ENCODE measurements around the gene NOM1.
"Not testable (repeated sequence)": the region's sequence is repeated elsewhere in the genome, so short reads cannot be mapped to it uniquely, and the experiment has no call there.

Gene NOM1

DNA sequence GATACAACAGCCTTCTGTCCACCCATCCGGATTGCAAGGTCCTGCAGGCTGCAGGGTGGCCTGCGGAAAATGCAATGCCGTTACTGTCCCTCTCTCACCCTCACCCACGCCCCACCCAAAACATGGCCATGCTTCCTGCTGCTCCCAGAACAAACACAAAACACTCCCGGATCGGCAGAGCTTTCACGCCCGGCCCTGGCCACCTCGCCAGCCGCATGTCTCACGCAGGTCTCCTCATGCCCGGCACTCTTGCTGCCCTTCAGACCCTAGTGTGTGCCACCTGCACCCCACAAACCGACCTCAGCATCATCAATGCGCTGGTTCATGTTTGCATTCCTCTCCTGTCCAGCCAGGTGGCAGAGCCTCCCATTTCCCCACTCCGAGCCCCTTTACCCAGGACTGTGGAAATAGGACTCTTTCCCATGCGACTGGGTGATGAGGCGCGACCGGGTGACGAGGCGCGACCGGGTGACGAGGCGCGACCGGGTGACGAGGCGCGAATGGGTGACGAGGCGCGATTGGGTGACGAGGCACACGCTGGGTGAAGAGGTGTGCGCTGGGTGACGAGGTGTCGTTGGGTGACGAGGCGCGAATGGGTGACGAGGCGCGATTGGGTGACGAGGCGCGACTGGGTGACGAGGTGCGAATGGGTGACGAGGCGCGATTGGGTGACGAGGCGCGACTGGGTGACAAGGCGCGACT is 8.9 kb upstream of the NOM1 start:
- no peak overlapping the region for H3K27ac ChIP-seq (ENCODE audit: low read depth, low read length)
- H3K4me1 ChIP-seq (ENCODE audit: control insufficient read depth in 1 of 2, insufficient read depth in 2 of 2, low read length in 2 of 2): peaks cover 0 to 7% of the 10 kb centered on the region in 2 donors
- H3K27me3 ChIP-seq (ENCODE audit: control insufficient read depth in 1 of 2, insufficient read depth in 2 of 2, low read length in 2 of 2): peaks cover 19 to 23% of the 10 kb centered on the region in 2 donors
- no peak overlapping the region for H3K9ac ChIP-seq (ENCODE audit: low read depth in 1 of 2, low read length in 2 of 2)
- no peak overlapping the region for H3K4me3 ChIP-seq (ENCODE audit: low read depth in 1 of 2, low read length in 2 of 2)
- peaks cover 0 to 5% of the 10 kb centered on the region in 2 donors for H3K9me3 ChIP-seq (ENCODE audit: control insufficient read depth in 1 of 2, low read length in 2 of 2)
- H3K36me3 ChIP-seq (ENCODE audit: control insufficient read depth in 1 of 2, insufficient read depth in 2 of 2, low read length in 2 of 2): no peaks in the 10 kb centered on the region

DNA sequence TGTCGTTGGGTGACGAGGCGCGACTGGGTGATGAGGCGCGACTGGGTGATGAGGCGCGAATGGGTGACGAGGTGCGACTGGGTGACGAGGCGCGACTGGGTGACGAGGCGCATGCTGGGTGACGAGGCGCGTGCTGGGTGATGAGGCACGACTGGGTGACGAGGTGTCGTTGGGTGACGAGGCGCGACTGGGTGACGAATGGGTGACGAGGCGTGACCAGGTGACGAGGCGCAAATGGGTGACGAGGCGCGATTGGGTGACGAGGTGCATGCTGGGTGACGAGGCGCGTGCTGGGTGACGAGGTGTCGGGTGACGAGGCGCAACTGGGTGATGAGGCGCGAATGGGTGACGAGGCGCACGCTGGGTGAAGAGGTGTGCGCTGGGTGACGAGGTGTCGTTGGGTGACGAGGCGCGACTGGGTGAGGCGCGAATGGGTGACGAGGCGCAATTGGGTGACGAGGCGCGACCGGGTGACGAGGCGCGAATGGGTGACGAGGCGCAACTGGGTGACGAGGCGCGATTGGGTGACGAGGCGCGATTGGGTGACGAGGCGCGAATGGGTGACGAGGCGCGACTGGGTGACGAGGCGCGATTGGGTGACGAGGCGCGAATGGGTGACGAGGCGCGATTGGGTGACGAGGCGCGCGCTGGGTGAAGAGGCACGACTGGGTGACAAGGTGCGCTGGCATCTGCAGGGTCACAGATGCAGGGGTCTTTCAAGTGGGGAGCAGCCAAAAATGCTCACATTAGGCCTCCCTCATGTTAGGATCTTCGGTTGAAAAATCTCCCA is 7.9 kb upstream of the NOM1 start:
- H3K4me3 ChIP-seq (ENCODE audit: low read depth in 1 of 2, low read length in 2 of 2): no peak overlapping the region
- peaks cover 0 to 5% of the 10 kb centered on the region in 2 donors for H3K9me3 ChIP-seq (ENCODE audit: control insufficient read depth in 1 of 2, low read length in 2 of 2)
- peaks cover 19 to 23% of the 10 kb centered on the region in 2 donors for H3K27me3 ChIP-seq (ENCODE audit: control insufficient read depth in 1 of 2, insufficient read depth in 2 of 2, low read length in 2 of 2)
- peaks cover 0 to 7% of the 10 kb centered on the region in 2 donors for H3K4me1 ChIP-seq (ENCODE audit: control insufficient read depth in 1 of 2, insufficient read depth in 2 of 2, low read length in 2 of 2)
- H3K27ac ChIP-seq (ENCODE audit: low read depth, low read length): no peak overlapping the region
- no peak overlapping the region for H3K9ac ChIP-seq (ENCODE audit: low read depth in 1 of 2, low read length in 2 of 2)
- no peaks in the 10 kb centered on the region for H3K36me3 ChIP-seq (ENCODE audit: control insufficient read depth in 1 of 2, insufficient read depth in 2 of 2, low read length in 2 of 2)

DNA sequence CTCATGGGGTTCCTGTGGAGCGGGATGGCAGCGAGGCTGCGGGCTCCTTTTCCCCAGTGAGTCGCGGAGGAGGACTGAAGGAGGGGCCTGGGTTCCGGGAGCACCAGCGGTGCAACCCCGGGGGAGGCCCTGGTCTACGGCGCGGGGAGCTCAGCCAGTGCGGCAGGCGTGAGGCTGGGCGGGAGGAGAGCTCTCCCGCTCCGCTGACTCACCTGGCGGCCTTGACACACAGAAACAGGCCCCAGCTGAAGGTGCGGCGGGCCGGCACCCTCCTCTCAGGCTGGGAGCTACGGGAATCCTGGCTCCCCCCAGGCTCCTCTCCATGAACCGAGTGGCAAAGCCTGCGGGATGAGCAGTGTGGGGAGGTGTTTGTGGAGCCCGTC is 6.8 kb upstream of the NOM1 start:
- Histone ChIP-seq H3K4me1 (ENCODE audit: control insufficient read depth in 1 of 2, insufficient read depth in 2 of 2, low read length in 2 of 2) (peaks cover 0 to 7% of the 10 kb centered on the region in 2 donors), H3K4me3 (ENCODE audit: low read depth in 1 of 2, low read length in 2 of 2) (no peak overlapping the region), H3K27me3 (ENCODE audit: control insufficient read depth in 1 of 2, insufficient read depth in 2 of 2, low read length in 2 of 2) (peaks cover 19 to 23% of the 10 kb centered on the region in 2 donors), H3K9ac (ENCODE audit: low read depth in 1 of 2, low read length in 2 of 2) (no peak overlapping the region), H3K36me3 (ENCODE audit: control insufficient read depth in 1 of 2, insufficient read depth in 2 of 2, low read length in 2 of 2) (no peaks in the 10 kb centered on the region), H3K9me3 (ENCODE audit: control insufficient read depth in 1 of 2, low read length in 2 of 2) (peaks cover 0 to 5% of the 10 kb centered on the region in 2 donors), H3K27ac (ENCODE audit: low read depth, low read length) (no peak overlapping the region)

DNA sequence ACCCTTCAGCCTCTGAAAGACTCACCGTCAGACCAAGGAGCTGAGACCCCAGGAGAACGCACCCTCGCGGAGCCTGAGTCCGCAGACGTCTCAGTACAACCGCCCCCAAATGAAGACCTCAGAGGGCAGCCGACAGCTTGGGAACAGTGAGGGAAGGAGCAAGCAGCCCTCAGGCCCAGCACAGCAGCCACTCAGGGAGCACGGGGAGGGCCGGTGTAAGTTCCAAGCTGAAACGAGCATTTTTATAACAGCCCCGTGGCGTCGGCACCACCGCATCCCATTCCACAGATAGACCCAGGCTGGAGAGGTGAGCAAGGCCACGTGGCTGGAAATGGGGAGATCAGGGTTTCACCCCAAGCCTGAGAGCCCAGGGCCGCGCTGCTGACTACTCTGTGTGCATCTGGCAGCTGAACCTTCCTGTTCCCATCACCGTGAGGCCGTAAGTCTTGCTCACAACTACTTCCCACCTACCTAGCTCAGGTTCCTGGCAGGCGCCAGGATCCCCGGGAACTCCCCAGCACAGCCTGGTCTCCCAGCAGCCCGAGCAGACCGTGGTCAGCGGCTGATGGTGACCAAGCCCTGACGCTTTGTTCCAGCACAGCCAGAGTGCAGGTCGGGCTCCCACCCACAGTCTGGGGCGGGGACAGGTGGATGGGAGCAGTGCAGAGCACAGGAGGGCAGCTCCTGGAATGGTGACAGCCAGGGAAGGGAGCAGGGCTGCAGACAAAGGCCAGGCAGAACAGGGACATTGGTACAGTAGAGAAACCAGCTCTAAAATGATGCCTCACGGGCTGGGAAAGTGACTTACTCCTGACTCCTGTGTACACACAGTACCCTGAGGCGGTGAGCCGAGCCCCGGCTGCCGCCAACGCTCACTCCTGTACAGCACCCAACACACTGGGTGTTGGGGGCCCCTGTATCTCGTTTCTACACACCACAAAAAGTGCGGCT is 6.1 kb upstream of the NOM1 start:
- Histone ChIP-seq H3K36me3 (ENCODE audit: control insufficient read depth in 1 of 2, insufficient read depth in 2 of 2, low read length in 2 of 2) (no peaks in the 10 kb centered on the region), H3K27me3 (ENCODE audit: control insufficient read depth in 1 of 2, insufficient read depth in 2 of 2, low read length in 2 of 2) (peaks cover 19 to 23% of the 10 kb centered on the region in 2 donors), H3K9me3 (ENCODE audit: control insufficient read depth in 1 of 2, low read length in 2 of 2) (peaks cover 0 to 5% of the 10 kb centered on the region in 2 donors), H3K27ac (ENCODE audit: low read depth, low read length) (no peak overlapping the region), H3K4me3 (ENCODE audit: low read depth in 1 of 2, low read length in 2 of 2) (peak overlapping the region in 1 of 2 donors; percentile 30), H3K4me1 (ENCODE audit: control insufficient read depth in 1 of 2, insufficient read depth in 2 of 2, low read length in 2 of 2) (peaks cover 0 to 7% of the 10 kb centered on the region in 2 donors), H3K9ac (ENCODE audit: low read depth in 1 of 2, low read length in 2 of 2) (no peak overlapping the region)

DNA sequence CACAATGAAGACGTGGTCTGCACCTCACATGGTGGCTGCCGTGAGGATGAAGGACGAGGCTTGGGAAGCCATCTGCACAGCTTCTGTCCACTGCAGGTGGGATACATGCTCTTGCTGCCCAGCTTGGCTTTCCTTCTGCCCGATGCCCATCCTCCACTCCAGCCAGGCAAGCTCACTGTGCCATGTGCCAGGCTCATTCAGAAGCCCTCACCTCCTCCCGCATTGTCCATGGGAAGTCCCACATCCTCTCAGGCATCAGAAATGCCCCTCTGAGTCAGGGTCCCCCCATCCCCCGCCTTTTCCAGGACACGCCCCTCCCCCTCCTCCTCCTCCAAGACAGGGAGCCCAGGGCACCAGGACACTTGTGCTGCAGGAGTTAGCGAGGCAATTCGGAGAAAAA is 4.6 kb upstream of the NOM1 start:
- no peak overlapping the region for H3K4me3 ChIP-seq (ENCODE audit: low read depth in 1 of 2, low read length in 2 of 2)
- H3K27me3 ChIP-seq (ENCODE audit: control insufficient read depth in 1 of 2, insufficient read depth in 2 of 2, low read length in 2 of 2): peaks cover 19 to 23% of the 10 kb centered on the region in 2 donors
- H3K4me1 ChIP-seq (ENCODE audit: control insufficient read depth in 1 of 2, insufficient read depth in 2 of 2, low read length in 2 of 2): peaks cover 0 to 7% of the 10 kb centered on the region in 2 donors
- no peak overlapping the region for H3K27ac ChIP-seq (ENCODE audit: low read depth, low read length)
- H3K36me3 ChIP-seq (ENCODE audit: control insufficient read depth in 1 of 2, insufficient read depth in 2 of 2, low read length in 2 of 2): no peaks in the 10 kb centered on the region
- H3K9me3 ChIP-seq (ENCODE audit: control insufficient read depth in 1 of 2, low read length in 2 of 2): peaks cover 0 to 5% of the 10 kb centered on the region in 2 donors
- no peak overlapping the region for H3K9ac ChIP-seq (ENCODE audit: low read depth in 1 of 2, low read length in 2 of 2)

DNA sequence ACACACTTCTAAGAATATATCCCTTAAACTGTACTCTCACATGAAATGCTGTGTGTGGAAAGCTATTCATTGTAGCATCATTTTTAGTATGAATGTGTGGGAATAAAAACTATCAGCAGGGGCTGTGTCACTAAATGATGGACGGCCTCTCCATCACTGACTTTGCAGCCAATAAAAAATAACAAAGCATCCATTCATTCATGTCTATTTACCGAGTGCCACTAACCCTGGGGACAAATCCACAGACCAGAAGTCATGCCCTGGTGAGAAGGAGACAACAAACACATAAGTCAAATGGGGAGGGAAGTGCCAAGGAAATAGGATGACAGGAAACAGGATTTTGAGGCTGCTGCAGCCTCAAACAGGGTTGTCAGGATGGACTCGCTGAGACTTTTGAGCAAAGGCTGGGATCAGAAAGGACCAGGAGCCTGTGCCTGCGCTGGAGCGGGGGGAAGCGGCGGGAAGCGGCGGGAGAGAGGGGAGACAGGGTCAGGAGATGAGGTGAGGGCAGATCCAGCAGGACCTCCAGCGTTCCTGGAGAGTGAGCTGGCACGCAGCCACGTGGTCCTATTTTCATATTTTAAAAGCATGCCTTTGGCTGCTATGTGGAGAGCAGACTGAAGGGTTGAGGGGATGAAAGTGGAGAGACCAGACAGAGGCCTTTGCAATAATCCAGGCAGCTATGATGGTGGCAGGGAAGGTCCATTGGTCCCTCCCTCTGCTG is 2.2 kb upstream of the NOM1 start:
- peaks cover 19 to 23% of the 10 kb centered on the region in 2 donors for H3K27me3 ChIP-seq (ENCODE audit: control insufficient read depth in 1 of 2, insufficient read depth in 2 of 2, low read length in 2 of 2)
- H3K4me1 ChIP-seq (ENCODE audit: control insufficient read depth in 1 of 2, insufficient read depth in 2 of 2, low read length in 2 of 2): peaks cover 13 to 26% of the 10 kb centered on the region in 2 donors
- H3K27ac ChIP-seq (ENCODE audit: low read depth, low read length): no peak overlapping the region
- H3K9ac ChIP-seq (ENCODE audit: low read depth in 1 of 2, low read length in 2 of 2): no peak overlapping the region
- H3K9me3 ChIP-seq (ENCODE audit: control insufficient read depth in 1 of 2, low read length in 2 of 2): no peaks in the 10 kb centered on the region
- H3K36me3 ChIP-seq (ENCODE audit: control insufficient read depth in 1 of 2, insufficient read depth in 2 of 2, low read length in 2 of 2): peaks cover 0 to 3% of the 10 kb centered on the region in 2 donors
- H3K4me3 ChIP-seq (ENCODE audit: low read depth in 1 of 2, low read length in 2 of 2): no peak overlapping the region

DNA sequence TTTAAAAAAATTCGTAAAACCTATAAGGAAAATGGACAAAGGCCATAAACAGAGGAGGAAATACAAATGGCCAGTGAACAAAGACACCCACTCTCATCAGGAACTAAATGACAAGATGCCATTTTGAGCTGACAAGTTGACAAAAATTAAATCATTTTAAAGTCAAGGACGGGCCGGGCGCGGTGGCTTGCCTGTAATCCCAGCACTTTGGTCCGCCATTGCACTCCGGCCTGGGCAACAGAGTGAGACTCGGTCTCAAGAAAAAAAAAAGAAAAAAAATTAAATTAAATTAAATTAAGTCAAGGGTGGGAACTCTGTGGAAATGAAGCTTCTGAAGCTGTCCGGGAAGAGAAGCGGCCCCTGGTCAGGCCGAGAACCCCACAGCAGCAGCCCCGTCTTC is 1.2 kb upstream of the NOM1 start:
- Histone ChIP-seq H3K9me3 (ENCODE audit: control insufficient read depth in 1 of 2, low read length in 2 of 2) (no peaks in the 10 kb centered on the region), H3K4me1 (ENCODE audit: control insufficient read depth in 1 of 2, insufficient read depth in 2 of 2, low read length in 2 of 2) (peaks cover 13 to 23% of the 10 kb centered on the region in 2 donors), H3K27ac (ENCODE audit: low read depth, low read length) (no peak overlapping the region), H3K36me3 (ENCODE audit: control insufficient read depth in 1 of 2, insufficient read depth in 2 of 2, low read length in 2 of 2) (peaks cover 5 to 13% of the 10 kb centered on the region in 2 donors), H3K4me3 (ENCODE audit: low read depth in 1 of 2, low read length in 2 of 2) (no peak overlapping the region), H3K9ac (ENCODE audit: low read depth in 1 of 2, low read length in 2 of 2) (no peak overlapping the region), H3K27me3 (ENCODE audit: control insufficient read depth in 1 of 2, insufficient read depth in 2 of 2, low read length in 2 of 2) (peaks cover 12 to 13% of the 10 kb centered on the region in 2 donors)

DNA sequence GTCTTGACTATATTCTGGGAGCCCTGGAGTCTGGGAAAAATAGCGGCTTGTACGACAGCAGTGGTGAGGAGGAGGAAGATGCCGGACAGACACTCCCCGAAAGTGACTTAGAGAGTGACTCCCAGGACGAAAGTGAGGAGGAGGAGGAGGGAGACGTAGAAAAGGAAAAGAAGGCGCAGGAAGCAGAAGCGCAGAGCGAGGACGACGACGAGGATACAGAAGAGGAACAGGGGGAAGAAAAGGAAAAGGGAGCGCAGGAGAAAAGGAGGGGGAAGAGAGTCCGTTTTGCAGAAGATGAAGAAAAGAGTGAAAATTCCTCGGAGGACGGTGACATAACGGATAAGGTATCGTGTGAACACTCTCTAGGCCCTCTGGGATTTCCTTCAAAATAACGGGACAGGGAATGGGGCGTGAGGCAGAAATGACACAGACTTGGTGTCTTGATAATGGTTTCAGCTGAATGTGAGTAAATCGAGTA is 908 bp downstream of the NOM1 start:
- H3K9me3 ChIP-seq (ENCODE audit: control insufficient read depth in 1 of 2, low read length in 2 of 2): no peaks in the 10 kb centered on the region
- H3K27ac ChIP-seq (ENCODE audit: low read depth, low read length): no peak overlapping the region
- H3K4me3 ChIP-seq (ENCODE audit: low read depth in 1 of 2, low read length in 2 of 2): peak overlapping the region; percentile 91 to 93
- peaks cover 23 to 34% of the 10 kb centered on the region in 2 donors for H3K36me3 ChIP-seq (ENCODE audit: control insufficient read depth in 1 of 2, insufficient read depth in 2 of 2, low read length in 2 of 2)
- no peaks in the 10 kb centered on the region for H3K27me3 ChIP-seq (ENCODE audit: control insufficient read depth in 1 of 2, insufficient read depth in 2 of 2, low read length in 2 of 2)
- peaks cover 13 to 19% of the 10 kb centered on the region in 2 donors for H3K4me1 ChIP-seq (ENCODE audit: control insufficient read depth in 1 of 2, insufficient read depth in 2 of 2, low read length in 2 of 2)
- H3K9ac ChIP-seq (ENCODE audit: low read depth in 1 of 2, low read length in 2 of 2): peak overlapping the region; percentile 54 to 81

DNA sequence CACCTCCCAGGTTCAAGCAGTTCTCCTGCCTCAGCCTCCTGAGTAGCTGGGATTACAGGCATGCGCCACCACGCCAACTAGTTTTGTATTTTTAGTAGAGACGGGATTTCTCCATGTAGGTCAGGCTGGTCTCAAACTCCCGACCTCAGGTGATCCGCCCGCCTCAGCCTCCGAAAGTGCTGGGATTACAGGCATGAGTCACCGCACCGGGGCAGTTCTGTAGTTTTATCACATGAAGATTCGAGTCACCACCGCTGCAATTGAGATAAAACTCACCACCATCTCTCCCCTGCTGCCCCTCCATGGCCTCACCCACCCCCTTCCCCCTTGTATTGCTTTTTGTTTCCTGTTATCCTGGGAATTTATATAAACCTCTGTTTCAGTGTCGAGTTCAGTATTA is 3.7 kb downstream of the NOM1 start:
- not testable (repeated sequence) for H3K27ac ChIP-seq (ENCODE audit: low read depth, low read length); H3K9me3 ChIP-seq (ENCODE audit: control insufficient read depth in 1 of 2, low read length in 2 of 2); H3K9ac ChIP-seq (ENCODE audit: low read depth in 1 of 2, low read length in 2 of 2); H3K27me3 ChIP-seq (ENCODE audit: control insufficient read depth in 1 of 2, insufficient read depth in 2 of 2, low read length in 2 of 2); H3K4me3 ChIP-seq (ENCODE audit: low read depth in 1 of 2, low read length in 2 of 2)
- Histone ChIP-seq H3K4me1 (ENCODE audit: control insufficient read depth in 1 of 2, insufficient read depth in 2 of 2, low read length in 2 of 2) (peaks cover 13 to 19% of the 10 kb centered on the region in 2 donors), H3K36me3 (ENCODE audit: control insufficient read depth in 1 of 2, insufficient read depth in 2 of 2, low read length in 2 of 2) (peaks cover 32 to 53% of the 10 kb centered on the region in 2 donors)

Measured in duodenal mucosa (tissue), 2 donors.